ENCODE results near the gene HINT1.
A peak's percentile ranks its signal among the peaks of the same experiment; 100 is the strongest.

Gene HINT1

DNA sequence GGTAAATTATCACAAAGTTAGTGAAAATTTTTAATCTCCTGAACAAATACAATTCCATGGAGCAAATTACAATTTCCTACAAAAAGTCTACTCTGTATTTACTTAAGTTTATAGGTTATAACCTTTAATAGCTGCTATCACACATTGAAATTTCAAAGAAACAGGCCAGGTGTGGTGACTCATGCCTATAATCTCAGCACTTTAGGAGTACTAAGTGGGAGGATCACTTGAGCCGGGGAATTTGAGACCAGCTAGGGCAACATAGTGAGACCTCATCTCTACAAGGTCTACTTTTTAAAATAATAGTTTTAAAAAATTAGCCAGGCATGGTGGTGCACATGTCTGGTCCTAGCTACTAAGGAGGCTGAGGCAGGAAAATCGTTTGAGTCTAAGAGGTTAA, 50.3 kb downstream of the HINT1 start:
- TF ChIP-seq TAF1 (IDR thresholded peaks at IDR 0.05; ENCODE audit: low read depth) (no peak), EGR1 (IDR thresholded peaks at IDR 0.05) (no peak), RAD21 (IDR thresholded peaks at IDR 0.05; ENCODE audit: low read depth) (no peak), TEAD4 (IDR thresholded peaks at IDR 0.05) (no peak), YY1 (IDR thresholded peaks at IDR 0.05; ENCODE audit: low read depth) (no peak), CREB1 (IDR thresholded peaks at IDR 0.05; ENCODE audit: low read depth) (no peak), TCF12 (IDR thresholded peaks at IDR 0.05; ENCODE audit: low read depth) (no peak), ZBTB7A (IDR thresholded peaks at IDR 0.05; ENCODE audit: low read depth) (no peak)
- TF ChIP-seq, protein P1, sequence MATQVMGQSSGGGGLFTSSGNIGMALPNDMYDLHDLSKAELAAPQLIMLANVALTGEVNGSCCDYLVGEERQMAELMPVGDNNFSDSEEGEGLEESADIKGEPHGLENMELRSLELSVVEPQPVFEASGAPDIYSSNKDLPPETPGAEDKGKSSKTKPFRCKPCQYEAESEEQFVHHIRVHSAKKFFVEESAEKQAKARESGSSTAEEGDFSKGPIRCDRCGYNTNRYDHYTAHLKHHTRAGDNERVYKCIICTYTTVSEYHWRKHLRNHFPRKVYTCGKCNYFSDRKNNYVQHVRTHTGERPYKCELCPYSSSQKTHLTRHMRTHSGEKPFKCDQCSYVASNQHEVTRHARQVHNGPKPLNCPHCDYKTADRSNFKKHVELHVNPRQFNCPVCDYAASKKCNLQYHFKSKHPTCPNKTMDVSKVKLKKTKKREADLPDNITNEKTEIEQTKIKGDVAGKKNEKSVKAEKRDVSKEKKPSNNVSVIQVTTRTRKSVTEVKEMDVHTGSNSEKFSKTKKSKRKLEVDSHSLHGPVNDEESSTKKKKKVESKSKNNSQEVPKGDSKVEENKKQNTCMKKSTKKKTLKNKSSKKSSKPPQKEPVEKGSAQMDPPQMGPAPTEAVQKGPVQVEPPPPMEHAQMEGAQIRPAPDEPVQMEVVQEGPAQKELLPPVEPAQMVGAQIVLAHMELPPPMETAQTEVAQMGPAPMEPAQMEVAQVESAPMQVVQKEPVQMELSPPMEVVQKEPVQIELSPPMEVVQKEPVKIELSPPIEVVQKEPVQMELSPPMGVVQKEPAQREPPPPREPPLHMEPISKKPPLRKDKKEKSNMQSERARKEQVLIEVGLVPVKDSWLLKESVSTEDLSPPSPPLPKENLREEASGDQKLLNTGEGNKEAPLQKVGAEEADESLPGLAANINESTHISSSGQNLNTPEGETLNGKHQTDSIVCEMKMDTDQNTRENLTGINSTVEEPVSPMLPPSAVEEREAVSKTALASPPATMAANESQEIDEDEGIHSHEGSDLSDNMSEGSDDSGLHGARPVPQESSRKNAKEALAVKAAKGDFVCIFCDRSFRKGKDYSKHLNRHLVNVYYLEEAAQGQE (IDR thresholded peaks at IDR 0.05; ENCODE audit: low read depth) = no peak
- TF ChIP-seq, protein P2, sequence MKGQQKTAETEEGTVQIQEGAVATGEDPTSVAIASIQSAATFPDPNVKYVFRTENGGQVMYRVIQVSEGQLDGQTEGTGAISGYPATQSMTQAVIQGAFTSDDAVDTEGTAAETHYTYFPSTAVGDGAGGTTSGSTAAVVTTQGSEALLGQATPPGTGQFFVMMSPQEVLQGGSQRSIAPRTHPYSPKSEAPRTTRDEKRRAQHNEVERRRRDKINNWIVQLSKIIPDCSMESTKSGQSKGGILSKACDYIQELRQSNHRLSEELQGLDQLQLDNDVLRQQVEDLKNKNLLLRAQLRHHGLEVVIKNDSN (IDR thresholded peaks at IDR 0.05) = no peak

DNA sequence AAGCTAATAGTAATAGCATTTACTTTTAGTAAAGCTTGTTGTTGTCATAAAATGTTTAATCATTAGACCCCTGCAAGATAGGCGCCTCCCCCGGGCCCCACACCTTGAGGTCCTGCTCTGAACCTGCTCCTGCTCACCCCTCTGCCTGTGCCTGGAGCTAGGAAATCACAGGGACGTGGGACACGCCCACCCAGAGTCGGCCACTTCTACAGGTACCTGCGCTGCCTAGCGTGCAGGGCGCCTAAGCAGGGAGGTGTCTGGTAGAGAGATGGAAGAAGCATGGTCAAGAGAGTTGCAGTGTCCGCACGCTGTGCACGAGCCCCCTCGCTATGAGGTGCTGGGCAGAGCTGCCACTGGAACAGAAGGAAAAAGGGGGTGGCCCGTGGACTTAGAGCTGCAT, 52.6 kb downstream of the HINT1 start:
- no peak for TF ChIP-seq EP300 (IDR thresholded peaks at IDR 0.05; ENCODE audit: borderline replicate concordance)
- TF ChIP-seq EGR1 (IDR thresholded peaks at IDR 0.05) = no peak
- TF ChIP-seq, protein P1 (IDR thresholded peaks at IDR 0.05; ENCODE audit: low read depth) = no peak
- TF ChIP-seq CREB1 (IDR thresholded peaks at IDR 0.05; ENCODE audit: low read depth) = no peak
- TF ChIP-seq, protein P2 (IDR thresholded peaks at IDR 0.05) = no peak
- TF ChIP-seq YY1 (IDR thresholded peaks at IDR 0.05; ENCODE audit: low read depth) = no peak
- no peak for TF ChIP-seq TEAD4 (IDR thresholded peaks at IDR 0.05)
- TF ChIP-seq CEBPB (IDR thresholded peaks at IDR 0.05) = no peak

DNA sequence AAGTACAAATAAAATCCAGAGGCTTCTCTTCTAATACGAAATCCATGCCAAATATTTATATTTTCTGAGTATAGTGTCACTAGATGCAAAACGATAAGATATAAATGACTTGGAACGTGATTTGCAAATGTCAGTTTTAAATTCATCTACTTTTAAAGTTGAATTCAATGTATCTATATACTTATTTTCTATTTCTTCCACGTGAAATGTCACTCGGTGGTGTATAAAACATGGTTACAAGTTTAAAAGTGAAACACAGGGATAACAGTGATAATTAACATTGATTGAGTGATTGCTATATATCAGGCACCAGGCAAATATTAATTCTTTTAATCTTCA, 54.8 kb downstream of the HINT1 start:
- no peak for TF ChIP-seq EGR1 (IDR thresholded peaks at IDR 0.05)
- TF ChIP-seq TCF12 (IDR thresholded peaks at IDR 0.05; ENCODE audit: low read depth) = no peak
- TF ChIP-seq FOXM1 (IDR thresholded peaks at IDR 0.05; ENCODE audit: borderline replicate concordance, low read depth) = no peak
- TF ChIP-seq, protein P1 (IDR thresholded peaks at IDR 0.05; ENCODE audit: low read depth) = no peak
- TF ChIP-seq TAF1 (IDR thresholded peaks at IDR 0.05; ENCODE audit: low read depth) = no peak
- TF ChIP-seq EP300 (IDR thresholded peaks at IDR 0.05; ENCODE audit: borderline replicate concordance) = no peak
- TF ChIP-seq NFIC (IDR thresholded peaks at IDR 0.05) = no peak
- no peak for TF ChIP-seq TEAD4 (IDR thresholded peaks at IDR 0.05)
- TF ChIP-seq, protein P2 (IDR thresholded peaks at IDR 0.05) = no peak
- no peak for TF ChIP-seq CEBPB (IDR thresholded peaks at IDR 0.05)
- TF ChIP-seq YY1 (IDR thresholded peaks at IDR 0.05; ENCODE audit: low read depth) = no peak
- TF ChIP-seq, protein P3, sequence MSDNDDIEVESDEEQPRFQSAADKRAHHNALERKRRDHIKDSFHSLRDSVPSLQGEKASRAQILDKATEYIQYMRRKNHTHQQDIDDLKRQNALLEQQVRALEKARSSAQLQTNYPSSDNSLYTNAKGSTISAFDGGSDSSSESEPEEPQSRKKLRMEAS (IDR thresholded peaks at IDR 0.05) = no peak
- TF ChIP-seq CREB1 (IDR thresholded peaks at IDR 0.05; ENCODE audit: low read depth) = no peak
- no peak for TF ChIP-seq RAD21 (IDR thresholded peaks at IDR 0.05; ENCODE audit: low read depth)
- TF ChIP-seq ZBTB7A (IDR thresholded peaks at IDR 0.05; ENCODE audit: low read depth) = no peak

DNA sequence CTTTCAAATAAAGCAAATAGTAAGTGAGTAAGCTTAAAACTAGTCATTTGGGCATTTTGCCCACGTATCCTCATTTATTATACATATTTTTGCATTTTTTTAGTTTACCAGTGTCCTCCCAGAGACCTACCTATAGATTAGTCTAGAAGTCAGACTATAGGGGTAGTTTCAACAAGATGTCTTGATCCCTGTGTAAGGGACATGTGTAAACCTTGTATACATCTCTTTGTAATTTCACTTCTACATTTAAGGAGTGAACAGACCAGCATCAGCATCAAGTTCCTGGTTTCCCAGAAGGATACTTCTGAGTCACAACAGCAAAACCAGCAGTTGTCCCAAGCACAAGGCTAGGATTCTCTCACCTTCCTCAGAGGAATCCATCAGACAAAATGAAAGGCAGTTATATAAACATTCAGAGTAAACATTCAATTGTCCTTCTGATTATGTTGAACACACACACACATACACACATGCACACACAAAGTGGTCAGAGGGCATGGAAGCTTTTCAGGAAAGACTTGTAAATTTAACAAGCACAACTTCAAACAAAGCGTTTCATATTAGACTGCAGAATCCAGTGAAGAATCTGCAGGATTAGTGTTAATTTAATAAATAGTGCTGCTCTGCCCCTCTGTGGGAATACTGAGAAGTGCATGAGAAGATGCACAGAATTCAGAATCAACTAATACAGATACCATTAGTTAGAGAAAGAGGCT, 55.4 kb downstream of the HINT1 start:
- TF ChIP-seq EP300 (IDR thresholded peaks at IDR 0.05; ENCODE audit: borderline replicate concordance) = no peak
- peak; percentile 78 for TF ChIP-seq RAD21 (IDR thresholded peaks at IDR 0.05; ENCODE audit: low read depth)
- TF ChIP-seq CEBPB (IDR thresholded peaks at IDR 0.05) = no peak
